ENCODE measurements around the gene PEPD. TPM values are rescaled to one million over a fixed set of nuclear protein-coding genes. Genes with fewer than 3 reads are reported as not detected.

The PEPD gene
- total RNA-seq, 4 donors from 2014 or later, result 79.8 to 122 (median 94.8) TPM

GRCh38 chr19:33519416-33519815 lies 2.2 kb downstream of the PEPD start:
- H3K27ac ChIP-seq, result no peak overlapping the region
- no peak overlapping the region for H3K4me3 ChIP-seq
- TF ChIP-seq EP300 (IDR thresholded peaks at IDR 0.05), result no peak
- no peak for TF ChIP-seq POLR2A (IDR thresholded peaks at IDR 0.05)
- TF ChIP-seq CTCF (IDR thresholded peaks at IDR 0.05), result no peak
- H3K27me3 ChIP-seq, result no peaks in the 10 kb centered on the region
- 64 to 73% methylated on average over 6 of the region's 6 CpGs for WGBS, 2 donors
- peaks cover 0 to 11% (median 0%) of the 10 kb centered on the region in 3 donors for H3K36me3 ChIP-seq
- no peaks in the 10 kb centered on the region for H3K9me3 ChIP-seq
- no peak for DNase-seq (ENCODE audit: low spot score in 2 of 2)
- peaks cover 0 to 23% (median 17%) of the 10 kb centered on the region in 4 donors for H3K4me1 ChIP-seq

GRCh38 chr19:33518541-33518940 lies 3.0 kb downstream of the PEPD start:
- H3K27me3 ChIP-seq, result no peaks in the 10 kb centered on the region
- no peak overlapping the region for H3K27ac ChIP-seq
- WGBS, 2 donors, result 49 to 62% methylated on average over 5 of the region's 5 CpGs
- no peak overlapping the region for H3K4me3 ChIP-seq
- H3K36me3 ChIP-seq, result peaks cover 0 to 11% (median 0%) of the 10 kb centered on the region in 3 donors
- DNase-seq (ENCODE audit: low spot score in 2 of 2), result no peak
- TF ChIP-seq EP300 (IDR thresholded peaks at IDR 0.05) (no peak), CTCF (IDR thresholded peaks at IDR 0.05) (no peak), POLR2A (IDR thresholded peaks at IDR 0.05) (no peak)
- H3K9me3 ChIP-seq, result no peaks in the 10 kb centered on the region
- peaks cover 0 to 23% (median 17%) of the 10 kb centered on the region in 4 donors for H3K4me1 ChIP-seq

GRCh38 chr19:33517922-33518321 lies 3.7 kb downstream of the PEPD start:
- H3K9me3 ChIP-seq, result no peaks in the 10 kb centered on the region
- 90 to 93% methylated on average over 8 to 9 of the region's 9 CpGs for WGBS, 2 donors
- TF ChIP-seq POLR2A (IDR thresholded peaks at IDR 0.05) (no peak), CTCF (IDR thresholded peaks at IDR 0.05) (no peak), EP300 (IDR thresholded peaks at IDR 0.05) (no peak)
- H3K27me3 ChIP-seq, result no peaks in the 10 kb centered on the region
- H3K4me3 ChIP-seq, result no peak overlapping the region
- peaks cover 0 to 13% (median 0%) of the 10 kb centered on the region in 3 donors for H3K36me3 ChIP-seq
- peaks cover 0 to 23% (median 17%) of the 10 kb centered on the region in 4 donors for H3K4me1 ChIP-seq
- no peak for DNase-seq (ENCODE audit: low spot score in 2 of 2)
- no peak overlapping the region for H3K27ac ChIP-seq

- H3K4me3 ChIP-seq, result no peak overlapping the region
- DNase-seq (ENCODE audit: low spot score in 2 of 2), result no peak
- H3K27ac ChIP-seq, result no peak overlapping the region
- H3K9me3 ChIP-seq, result no peaks in the 10 kb centered on the region
- H3K4me1 ChIP-seq, result peaks cover 0 to 11% (median 5%) of the 10 kb centered on the region in 4 donors
- no peaks in the 10 kb centered on the region for H3K27me3 ChIP-seq
- peaks cover 0 to 33% (median 0%) of the 10 kb centered on the region in 3 donors for H3K36me3 ChIP-seq
- 35 to 41% methylated on average over 4 of the region's 4 CpGs for WGBS, 2 donors
- no peak for TF ChIP-seq CTCF (IDR thresholded peaks at IDR 0.05)
- no peak for TF ChIP-seq POLR2A (IDR thresholded peaks at IDR 0.05)
- TF ChIP-seq EP300 (IDR thresholded peaks at IDR 0.05), result no peak
Observed at GRCh38 chr19:33515921-33516320, 5.7 kb downstream of the PEPD start.

- TF ChIP-seq CTCF (IDR thresholded peaks at IDR 0.05) (no peak), POLR2A (IDR thresholded peaks at IDR 0.05) (no peak), EP300 (IDR thresholded peaks at IDR 0.05) (no peak)
- peak in 1 of 2 donors; percentile 17 for DNase-seq (ENCODE audit: low spot score in 2 of 2)
- Histone ChIP-seq H3K9me3 (no peaks in the 10 kb centered on the region), H3K27ac (no peak overlapping the region), H3K4me3 (no peak overlapping the region), H3K4me1 (peaks cover 0 to 2% (median 0%) of the 10 kb centered on the region in 4 donors), H3K36me3 (peaks cover 0 to 42% (median 0%) of the 10 kb centered on the region in 3 donors), H3K27me3 (no peaks in the 10 kb centered on the region)
- 63 to 75% methylated on average over 21 to 23 of the region's 25 CpGs for WGBS, 2 donors
Observed at GRCh38 chr19:33514885-33515551, 6.6 kb downstream of the PEPD start.

All from tibial nerve (tissue), 4 donors.